ENCODE results near the gene BID.

- TF ChIP-seq CTCF (IDR thresholded peaks at IDR 0.05; ENCODE audit: insufficient read depth, low read depth, low read length) (no peak), EZH2 (IDR thresholded peaks at IDR 0.05; ENCODE audit: insufficient read depth, low read length) (no peak)
Measured at GRCh38 chr22:17726006-17726927, 48.0 kb downstream of the BID start.
